GM03348 (cell line): ENCODE measurements around the gene PMEL.
"Not testable (repeated sequence)": the region's sequence is repeated elsewhere in the genome, so short reads cannot be mapped to it uniquely, and the experiment has no call there.

Experiments
- DNase-seq: peaks from one replicate; pipeline ENCODE4 v3.0.0; 2012; ENCODE audit warnings: low spot score

PMEL gene

GRCh38 chr12:55942055-55942454 lies 23.8 kb downstream of the PMEL start:
- DNase-seq: no peak

DNA sequence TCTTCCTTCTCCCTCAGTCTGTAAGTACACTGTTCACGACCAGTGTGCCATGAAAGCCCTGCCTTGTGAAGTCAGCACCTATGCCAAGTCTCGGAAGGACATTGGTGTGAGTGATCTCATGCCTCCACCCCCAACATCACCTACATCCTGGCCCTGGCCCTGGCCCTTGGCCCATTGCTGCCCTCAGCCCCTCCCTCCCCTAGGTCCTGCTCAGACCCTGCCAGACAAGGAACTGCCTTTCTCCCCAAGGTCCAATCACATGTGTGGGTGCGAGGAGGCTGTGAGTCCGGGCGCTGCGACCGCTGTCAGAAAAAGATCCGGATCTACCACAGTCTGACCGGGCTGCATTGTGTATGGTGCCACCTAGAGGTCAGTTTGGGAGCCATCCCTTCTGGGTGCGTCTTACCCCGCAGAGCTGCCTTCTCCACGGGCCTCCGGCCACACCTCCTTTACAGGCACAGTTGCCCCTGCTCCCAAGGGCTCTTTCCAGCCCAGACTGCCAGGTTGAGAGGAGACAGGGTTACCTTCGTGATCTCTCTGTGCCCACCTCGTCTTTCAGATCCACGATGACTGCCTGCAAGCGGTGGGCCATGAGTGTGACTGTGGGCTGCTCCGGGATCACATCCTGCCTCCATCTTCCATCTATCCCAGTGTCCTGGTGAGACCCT lies 25.6 kb downstream of the PMEL start:
- peak; percentile 93 for DNase-seq

DNA sequence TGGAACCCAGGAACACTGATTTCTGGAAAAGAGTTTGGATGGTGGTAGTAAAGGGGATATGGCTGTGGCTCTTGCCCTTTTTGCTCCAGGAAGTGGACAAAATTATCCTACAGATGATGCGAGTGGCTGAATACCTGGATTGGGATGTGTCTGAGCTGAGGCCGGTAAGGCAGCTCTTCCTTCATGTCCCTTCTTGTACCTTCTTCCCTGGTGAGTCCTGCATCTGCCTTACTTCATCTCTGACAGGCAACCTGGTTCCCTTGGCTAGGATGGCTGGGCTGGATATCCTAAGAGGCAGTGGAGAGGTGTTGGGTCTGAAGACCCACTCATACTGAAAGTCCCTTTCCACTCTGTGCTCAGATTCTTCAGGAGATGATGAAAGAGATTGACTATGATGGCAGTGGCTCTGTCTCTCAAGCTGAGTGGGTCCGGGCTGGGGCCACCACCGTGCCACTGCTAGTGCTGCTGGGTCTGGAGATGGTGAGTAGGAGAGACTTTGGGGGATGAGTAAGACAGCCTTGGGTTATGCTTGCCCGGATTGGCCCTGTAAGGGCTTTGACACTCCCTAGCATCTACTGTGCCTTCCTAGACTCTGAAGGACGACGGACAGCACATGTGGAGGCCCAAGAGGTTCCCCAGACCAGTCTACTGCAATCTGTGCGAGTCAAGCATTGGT lies 26.9 kb downstream of the PMEL start:
- DNase-seq: no peak

DNA sequence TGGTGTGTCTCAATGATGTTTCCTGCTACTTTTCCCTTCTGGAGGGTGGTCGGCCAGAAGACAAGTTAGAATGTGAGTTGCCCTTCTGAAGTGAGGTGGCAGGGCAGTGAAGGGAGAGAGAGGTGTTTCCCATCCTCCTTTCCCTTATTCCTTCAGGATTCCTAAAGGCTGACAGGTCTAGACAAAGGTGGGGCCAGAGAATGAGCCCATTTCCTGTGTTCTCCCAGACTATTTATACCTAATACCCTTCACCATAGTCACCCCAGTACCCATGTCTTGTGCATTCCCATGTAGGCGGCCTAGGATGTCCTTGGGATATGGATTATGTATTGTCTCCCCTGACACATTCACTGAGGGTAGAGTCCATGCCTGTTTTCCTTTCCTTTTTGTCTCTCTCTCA lies 27.9 kb downstream of the PMEL start:
- no peak for DNase-seq

GRCh38 chr12:55935738-55936151 lies 30.1 kb downstream of the PMEL start:
- peak; percentile 27 for DNase-seq

- no peak for DNase-seq
Observed at GRCh38 chr12:55934773-55935172, 31.1 kb downstream of the PMEL start.

DNA sequence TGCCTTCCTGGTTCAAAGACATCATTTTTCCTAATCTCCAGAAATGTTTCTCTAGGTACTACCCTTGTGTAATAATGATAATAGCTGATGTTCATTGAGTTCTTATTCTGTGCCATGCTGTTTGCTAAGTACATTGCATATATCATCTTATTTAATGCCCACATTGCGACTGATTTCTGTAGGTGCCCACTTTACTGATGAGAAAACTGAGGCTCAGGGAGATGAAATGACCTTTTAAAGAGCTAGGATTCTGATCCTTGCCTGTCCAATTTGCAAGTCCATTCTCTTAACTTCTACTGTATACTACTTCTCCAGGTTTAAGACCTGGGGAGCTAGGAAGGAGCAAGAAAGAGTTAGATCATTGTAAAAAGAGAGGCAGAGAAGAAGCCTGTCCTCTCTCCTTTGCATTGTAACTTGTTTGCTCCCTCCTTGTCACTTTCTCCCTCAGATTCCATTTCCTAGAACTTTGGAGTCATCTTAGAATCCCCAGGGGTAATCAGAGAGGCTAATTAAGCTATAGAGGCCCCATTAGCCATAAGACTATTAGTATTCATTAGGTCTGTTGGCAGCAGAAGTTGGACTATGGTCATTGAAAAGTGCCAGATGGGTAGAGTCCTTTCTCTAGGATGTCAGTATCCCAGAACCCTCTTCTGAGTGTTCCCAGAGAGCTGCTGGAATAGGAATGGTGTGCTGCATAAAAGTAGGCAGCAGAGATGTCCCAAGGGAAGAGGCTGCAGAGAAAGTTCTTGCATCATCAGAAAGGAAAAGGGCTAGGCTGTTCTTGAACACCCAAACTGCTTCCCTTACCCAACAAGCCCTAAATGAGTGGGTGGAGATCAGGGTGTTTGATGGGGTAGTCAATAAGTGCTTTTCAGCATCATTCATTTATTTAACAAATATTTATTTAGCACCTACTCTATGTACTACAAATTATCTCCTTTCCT lies 31.8 kb downstream of the PMEL start:
- peak; percentile 48 for DNase-seq

DNA sequence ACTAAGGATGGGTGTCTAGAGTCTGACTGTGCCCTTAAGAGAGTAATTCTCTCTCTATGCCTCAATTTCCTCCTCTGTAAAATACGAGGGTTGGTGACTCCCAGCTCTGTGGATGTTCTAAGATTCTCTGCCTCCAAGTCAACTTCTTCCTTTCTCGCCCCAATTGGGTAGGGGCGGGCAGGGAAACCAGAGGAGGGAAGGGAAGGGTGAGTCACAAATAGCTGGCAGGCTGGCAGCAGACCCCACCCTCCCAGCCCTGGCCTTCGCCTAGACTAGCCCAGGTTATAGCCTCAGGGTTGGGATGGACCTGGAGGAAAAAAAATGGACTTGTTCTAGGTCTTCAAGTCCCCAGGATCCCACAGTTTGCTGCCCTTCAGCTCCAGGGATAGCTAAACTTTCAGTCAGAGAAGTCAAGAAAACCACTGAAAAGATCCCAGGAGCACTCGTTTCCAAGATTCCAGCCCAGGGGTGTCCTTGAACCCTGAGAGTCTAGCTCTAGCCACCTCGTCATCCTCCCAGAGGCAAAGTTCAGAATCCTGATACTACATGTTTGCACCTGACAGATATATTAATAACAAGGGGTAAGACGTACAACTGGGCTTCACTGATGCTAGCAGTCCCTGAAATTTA lies 32.6 kb downstream of the PMEL start:
- DNase-seq: peak; percentile 47

- peak; percentile 31 for DNase-seq
Observed at GRCh38 chr12:55932551-55932910, 33.3 kb downstream of the PMEL start.

DNA sequence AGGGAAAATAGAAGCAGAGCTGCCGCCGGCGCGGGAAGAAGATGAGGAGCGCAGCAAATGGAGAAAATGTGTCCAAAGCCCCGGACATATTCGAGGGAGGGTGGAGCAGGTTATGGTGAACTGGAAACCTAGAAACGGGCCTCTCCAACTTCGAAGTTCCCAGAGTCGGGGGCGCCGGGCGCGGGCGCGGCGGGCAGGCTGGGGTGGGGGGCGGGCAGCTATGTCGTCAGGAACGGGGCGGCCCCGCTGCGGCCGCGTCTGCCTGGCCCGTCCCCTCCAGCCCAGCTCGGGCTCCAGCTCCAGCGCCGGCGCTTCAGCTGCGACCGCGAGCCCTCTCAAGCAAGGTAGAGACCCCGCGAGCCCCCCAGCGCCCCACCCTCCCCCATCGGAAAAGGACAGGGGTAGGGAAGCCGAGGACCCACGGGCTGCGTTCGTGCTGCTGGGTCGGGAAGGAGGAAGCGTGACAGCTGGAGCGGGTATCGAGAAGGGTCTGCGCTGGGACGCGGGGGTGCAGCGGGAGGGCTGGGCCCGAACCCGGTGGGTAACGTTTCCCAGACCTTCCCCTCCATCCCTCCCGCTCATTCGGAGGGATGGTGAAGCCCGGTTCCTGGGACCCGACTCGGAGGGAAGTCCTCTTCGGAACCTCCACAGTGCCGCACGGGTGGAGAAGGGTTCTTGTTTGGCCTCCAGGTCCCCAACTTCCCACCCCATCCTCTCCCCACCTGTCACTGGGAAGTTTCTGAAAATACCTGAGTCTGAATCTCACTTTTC lies 33.9 kb downstream of the PMEL start:
- DNase-seq: peak; percentile 87

- peak; percentile 25 for DNase-seq
Observed at GRCh38 chr12:55931317-55931779, 34.5 kb downstream of the PMEL start.

DNA sequence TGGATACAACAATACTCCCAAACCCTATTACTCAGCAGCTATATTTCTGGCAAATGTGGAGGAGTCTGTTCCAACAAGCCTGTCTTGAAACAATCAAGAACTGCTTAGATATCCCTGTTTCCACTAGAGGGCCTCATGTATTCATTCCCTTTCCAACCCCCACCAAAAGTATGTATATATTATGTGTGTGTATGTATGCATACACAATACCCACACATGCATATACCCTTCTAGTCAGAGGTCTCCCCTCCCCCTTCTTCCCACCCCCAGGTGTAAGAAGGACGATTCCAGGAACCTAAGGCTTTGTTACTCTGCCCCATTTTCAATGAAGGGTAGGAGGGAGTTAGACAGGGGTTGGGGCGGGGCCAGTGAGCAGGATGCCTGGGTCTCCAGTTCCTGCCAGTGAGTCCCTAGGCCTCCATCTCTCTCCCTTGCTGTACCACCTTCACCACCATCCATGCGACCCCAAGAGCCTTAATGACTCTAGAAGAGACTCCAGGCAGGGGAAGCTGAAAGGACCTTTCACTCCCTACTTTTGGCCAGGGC lies 35.0 kb downstream of the PMEL start, which contains the start of gene DGKA:
TSS of gene DGKA (plus strand) at position 392 of the 546 bp plus-strand sequence. CDS start 5,342 bp downstream, outside the sequence.
- DNase-seq: peak; percentile 77

DNA sequence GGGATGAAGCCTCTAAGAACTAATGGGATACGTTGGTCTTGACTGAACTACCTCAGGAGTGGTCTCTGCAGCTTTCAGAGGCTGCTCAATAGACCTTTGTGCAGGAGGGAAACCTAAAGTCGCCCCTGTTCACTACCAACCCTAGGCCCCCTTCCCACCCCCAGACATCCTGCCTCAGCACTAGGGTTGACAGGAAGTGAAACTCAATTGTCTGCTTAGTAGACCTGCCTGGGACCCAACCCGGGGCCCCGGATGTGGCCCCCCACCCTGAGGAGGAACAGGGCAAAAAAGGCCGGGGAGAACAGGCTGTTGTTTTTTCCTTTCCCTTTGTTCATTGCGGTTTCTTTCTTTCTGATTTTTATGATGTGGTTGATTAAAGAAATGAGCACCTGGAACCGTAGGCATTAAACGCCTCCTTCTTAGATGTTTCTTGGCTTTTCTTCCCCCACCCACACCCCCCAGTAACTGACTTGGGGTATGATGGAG lies 36.5 kb downstream of the PMEL start:
- DNase-seq: no peak

DNA sequence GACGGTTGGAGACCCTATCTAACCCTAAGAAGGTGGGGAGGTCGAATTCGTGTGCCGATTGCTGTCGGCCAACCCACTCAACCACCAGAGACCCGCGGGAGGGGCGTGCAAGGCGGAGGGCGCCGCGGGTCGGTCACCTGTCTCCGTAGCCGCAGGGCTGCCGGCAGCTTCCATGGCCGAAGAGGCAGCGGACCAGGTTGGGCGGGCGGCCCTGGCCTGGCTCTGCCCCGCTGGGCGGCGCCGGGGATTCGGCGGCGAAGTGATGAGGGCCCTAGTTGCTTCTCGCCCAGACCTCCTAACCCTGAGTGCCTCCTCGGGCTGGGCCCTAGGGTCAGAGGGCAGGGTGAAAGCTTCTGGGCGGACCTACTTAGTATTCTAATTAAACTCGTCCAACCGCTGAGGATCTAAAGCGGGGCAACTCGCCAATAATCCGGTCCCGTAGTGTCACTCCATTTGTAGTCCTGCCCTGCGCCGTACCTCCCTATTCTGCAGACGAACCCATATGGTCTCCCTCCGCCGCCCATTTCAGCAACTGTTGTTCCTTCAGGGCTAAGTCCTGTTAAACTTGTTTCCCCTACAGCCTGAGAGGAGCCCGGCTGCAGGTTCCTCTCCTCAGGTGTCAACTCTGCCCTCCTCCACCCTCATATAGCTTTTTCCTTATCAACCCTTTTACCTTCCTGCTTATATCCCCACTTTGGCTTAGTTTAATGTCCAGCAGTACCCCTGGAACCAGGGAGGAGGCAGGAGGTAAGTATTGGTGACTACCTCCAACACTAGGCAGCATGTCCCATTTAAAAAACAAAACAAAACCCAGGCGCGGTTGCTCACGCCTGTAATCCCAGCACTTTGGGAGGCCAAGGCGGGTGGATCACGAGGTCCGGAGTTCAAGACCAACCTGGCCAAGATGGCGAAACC lies 38.0 kb downstream of the PMEL start, which contains the start of gene PYM1:
TSS of gene PYM1 (minus strand) at position 307 of the 915 bp plus-strand sequence. CDS start at position 174, 133 bp downstream.
- peak; percentile 76 for DNase-seq

DNA sequence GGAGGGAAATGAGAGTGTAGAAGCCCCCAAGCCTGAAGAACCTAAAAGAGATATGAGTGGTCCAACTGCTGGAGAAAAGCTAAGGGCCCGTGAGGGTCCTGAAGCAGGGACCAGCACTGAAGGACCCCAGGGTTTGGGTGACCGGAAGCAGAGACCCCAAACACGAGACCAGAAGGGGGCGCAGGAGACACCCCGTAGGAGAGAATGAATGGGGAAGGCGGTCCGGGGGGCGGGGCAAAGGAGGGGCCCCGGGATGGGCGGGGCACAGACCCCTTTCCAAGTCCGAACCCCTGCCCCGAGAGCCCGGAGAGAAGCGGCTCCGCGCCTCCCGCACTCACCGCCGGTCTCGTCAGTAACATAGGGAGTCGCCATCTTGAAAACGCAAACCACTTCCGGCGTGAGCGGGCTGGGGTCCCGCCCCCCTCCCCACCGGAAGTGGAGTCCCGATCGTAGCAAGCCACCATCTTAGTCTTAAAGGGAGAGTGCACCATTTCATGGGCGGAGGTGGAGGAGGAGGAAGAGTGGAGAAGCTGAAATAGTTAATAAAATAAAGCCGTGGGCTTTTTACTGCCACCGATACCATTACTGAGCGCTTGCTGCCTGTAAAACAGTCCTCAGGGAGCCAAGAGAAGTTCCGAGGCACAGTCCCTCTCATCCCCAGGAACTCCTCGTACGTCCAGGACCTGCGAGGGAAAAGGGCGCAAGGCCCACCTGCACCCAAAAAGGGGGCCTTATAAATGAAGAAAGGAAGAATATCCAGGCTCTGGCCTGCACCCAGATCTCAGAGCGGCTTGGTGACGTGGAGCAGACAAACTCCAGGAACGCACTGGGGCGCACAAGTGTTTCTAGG lies 38.9 kb downstream of the PMEL start:
- DNase-seq: peak; percentile 94

DNA sequence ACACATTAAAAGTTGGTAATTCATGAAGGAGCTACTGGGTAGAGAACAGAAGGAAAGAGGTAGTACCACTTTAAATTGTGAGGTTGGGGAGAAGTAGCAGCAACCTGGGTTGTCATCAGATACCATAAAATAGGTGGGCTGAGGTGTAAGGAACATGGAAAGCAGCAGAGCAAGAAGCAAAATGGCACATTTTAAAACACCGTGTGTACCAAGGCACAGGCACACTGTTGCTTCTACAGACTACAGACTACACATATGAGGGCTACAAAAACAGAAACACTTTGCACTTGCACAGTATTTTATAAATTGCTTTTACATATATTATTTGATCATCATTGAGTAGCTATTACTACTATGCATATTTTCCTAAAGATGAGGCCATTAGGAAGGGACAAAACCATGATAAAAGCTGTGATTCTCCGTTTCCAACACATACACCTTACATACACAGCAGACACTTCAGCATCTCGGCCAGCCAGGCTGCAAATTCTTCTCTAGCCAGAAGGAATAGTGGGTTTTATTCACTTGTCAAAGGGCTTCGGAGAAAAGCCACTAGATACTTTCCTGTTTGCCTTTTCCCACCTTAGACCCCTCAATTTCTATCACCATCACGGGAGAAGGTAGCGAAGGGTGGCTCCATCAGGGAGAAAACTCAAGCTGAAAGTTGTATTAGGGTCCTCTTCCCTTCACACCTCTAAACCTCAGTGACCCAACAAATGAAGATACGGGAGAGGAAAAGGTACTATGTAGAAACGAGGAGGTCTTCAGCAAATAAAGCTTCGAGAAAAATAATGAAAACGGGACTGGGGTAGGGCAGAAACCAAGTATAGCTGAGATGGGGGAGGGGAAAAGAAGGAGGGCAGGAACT lies 39.7 kb downstream of the PMEL start:
- DNase-seq: no peak

GRCh38 chr12:55925371-55925770 lies 40.5 kb downstream of the PMEL start:
- DNase-seq: no peak

DNA sequence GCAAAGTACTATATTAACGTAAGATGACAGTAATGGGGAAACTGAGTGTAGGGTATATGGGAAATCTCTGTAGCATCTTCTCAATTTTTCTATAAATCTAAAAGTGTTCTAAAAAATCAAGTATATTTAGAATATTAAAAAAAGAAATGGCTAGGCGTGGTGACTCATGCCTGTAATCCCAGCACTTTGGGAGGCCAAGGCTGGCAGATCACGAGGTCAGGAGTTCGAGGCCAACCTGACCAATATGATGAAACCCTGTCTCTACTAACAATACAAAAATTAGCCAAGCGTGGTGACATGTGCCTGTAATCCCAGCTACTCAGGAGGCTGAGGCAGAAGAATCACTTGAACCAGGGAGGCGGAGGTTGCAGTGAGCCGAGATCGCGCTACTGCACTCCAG lies 42.2 kb downstream of the PMEL start:
- DNase-seq: not testable (repeated sequence)
